GM12878 (cell line): ENCODE results near the gene TCF12. TPM values are rescaled to one million over a fixed set of nuclear protein-coding genes. Genes with fewer than 3 reads are reported as not detected.
A peak's percentile ranks its signal among the peaks of the same experiment; 100 is the strongest.

ENCODE experiments used
- EP300 ChIP-seq, 2 experiments: fragments of 150-350 bp in 1 of 2; IDR thresholded peaks; 2 replicates each; pipeline ENCODE4 v1.6.1; 2011 to 2012; ENCODE audit warnings: low read depth in 2 of 2, low read length in 2 of 2, borderline replicate concordance in 1 of 2, improper control_type of control experiment in 1 of 2, inconsistent platforms in 1 of 2; ENCODE audit not compliant: control insufficient read depth in 1 of 2
- LARP7 ChIP-seq: fragments of 450-650 bp; IDR thresholded peaks from 2 replicates; pipeline ENCODE4 v1.6.1; 2017; ENCODE audit warnings: mild to moderate bottlenecking
- MEF2A ChIP-seq: IDR thresholded peaks from 2 replicates; pipeline ENCODE4 v1.6.1; 2011; ENCODE audit warnings: low read depth, mild to moderate bottlenecking, low read length, moderate library complexity; ENCODE audit not compliant: insufficient read depth
- MTA2 ChIP-seq: fragments of 450-650 bp; IDR thresholded peaks from 2 replicates; pipeline ENCODE4 v1.6.1; 2016; ENCODE audit warnings: low read depth, mild to moderate bottlenecking, moderate library complexity
- NFYA ChIP-seq: IDR thresholded peaks from 2 replicates; pipeline ENCODE4 v1.6.1; 2011; ENCODE audit warnings: low read depth, mild to moderate bottlenecking, low read length, improper control_type of control experiment, borderline replicate concordance
- POLR2AphosphoS5 ChIP-seq: IDR thresholded peaks from 2 replicates; pipeline ENCODE4 v1.6.1; 2011; ENCODE audit warnings: mild to moderate bottlenecking, low read length, inconsistent platforms
- RUNX3 ChIP-seq: IDR thresholded peaks from 2 replicates; pipeline ENCODE4 v1.6.1; 2012; ENCODE audit warnings: low read length, inconsistent platforms
- SIN3A ChIP-seq: IDR thresholded peaks from 2 replicates; pipeline ENCODE4 v1.6.1; 2012; ENCODE audit warnings: low read depth, low read length, improper control_type of control experiment
- SPI1 ChIP-seq: IDR thresholded peaks from 2 replicates; pipeline ENCODE4 v1.6.1; 2011; ENCODE audit warnings: low read depth, mild to moderate bottlenecking, low read length, moderate library complexity, borderline replicate concordance; ENCODE audit not compliant: insufficient read depth
- YY1 ChIP-seq: IDR thresholded peaks from 2 replicates; pipeline ENCODE4 v1.6.1; 2011; ENCODE audit warnings: low read depth, mild to moderate bottlenecking, low read length
- polyA plus RNA-seq, 11 experiments: library from polyadenylated mRNA; depleted of rRNA in 4 of 11; unstranded in 6 of 11; stranded (reverse) in 5 of 11; fragments of >200 nt; fragmentation: Nextera tagmentation in 4 of 11; fragmentation: Illumina TruSeq in 1 of 11; extraction: Ambion mirVana in 4 of 11; extraction: Trizol in 1 of 11; gene quantifications; 1 replicate in 1 of 11; 2 replicates in 10 of 11; pipeline versions ENCODE4 v1.2.1 to v1.2.3, GENCODE V29; 2011 to 2016; ENCODE audit warnings: inconsistent platforms in 2 of 11, missing spikeins in 2 of 11, low read depth in 1 of 11
- total RNA-seq, 4 experiments: library from RNA; depleted of rRNA in 3 of 4; stranded (reverse); fragments of >200 nt in 3 of 4; fragmentation: Illumina TruSeq in 1 of 4; extraction: Trizol in 1 of 4; gene quantifications; 2 replicates each; pipeline versions ENCODE4 v1.2.1 to v1.2.3, GENCODE V29; 2013 to 2021
- TF ChIP-seq, protein P1 (sequence below), 3 experiments: IDR thresholded peaks in 2 of 3; conservative IDR thresholded peaks in 1 of 3; 2 replicates each; pipeline ENCODE4 v1.5.1; 2011; ENCODE audit warnings: low read depth in 3 of 3, low read length in 3 of 3, mild to moderate bottlenecking in 3 of 3, control low read depth in 2 of 3, moderate library complexity in 2 of 3, inconsistent platforms in 1 of 3, mixed read lengths in 1 of 3; ENCODE audit not compliant: control insufficient read depth in 2 of 3, insufficient read depth in 1 of 3; ENCODE audit errors: extremely low read depth in 1 of 3
- TF ChIP-seq, protein P2 (sequence below): IDR thresholded peaks from 2 replicates; pipeline ENCODE4 v1.6.1; 2012; ENCODE audit warnings: improper control_type of control experiment, low read depth, low read length; ENCODE audit not compliant: insufficient replicate concordance
- TF ChIP-seq, protein P3 (sequence below): IDR thresholded peaks from 2 replicates; pipeline ENCODE4 v1.6.1; 2012; ENCODE audit warnings: low read length, inconsistent platforms

TCF12 gene
- total and polyA plus RNA-seq, 10 of the 15 experiments (the other 5 are each of a cell fraction or from before 2014, with no cell fraction given) = 8.2 to 70.9 (median 49.5) TPM

DNA sequence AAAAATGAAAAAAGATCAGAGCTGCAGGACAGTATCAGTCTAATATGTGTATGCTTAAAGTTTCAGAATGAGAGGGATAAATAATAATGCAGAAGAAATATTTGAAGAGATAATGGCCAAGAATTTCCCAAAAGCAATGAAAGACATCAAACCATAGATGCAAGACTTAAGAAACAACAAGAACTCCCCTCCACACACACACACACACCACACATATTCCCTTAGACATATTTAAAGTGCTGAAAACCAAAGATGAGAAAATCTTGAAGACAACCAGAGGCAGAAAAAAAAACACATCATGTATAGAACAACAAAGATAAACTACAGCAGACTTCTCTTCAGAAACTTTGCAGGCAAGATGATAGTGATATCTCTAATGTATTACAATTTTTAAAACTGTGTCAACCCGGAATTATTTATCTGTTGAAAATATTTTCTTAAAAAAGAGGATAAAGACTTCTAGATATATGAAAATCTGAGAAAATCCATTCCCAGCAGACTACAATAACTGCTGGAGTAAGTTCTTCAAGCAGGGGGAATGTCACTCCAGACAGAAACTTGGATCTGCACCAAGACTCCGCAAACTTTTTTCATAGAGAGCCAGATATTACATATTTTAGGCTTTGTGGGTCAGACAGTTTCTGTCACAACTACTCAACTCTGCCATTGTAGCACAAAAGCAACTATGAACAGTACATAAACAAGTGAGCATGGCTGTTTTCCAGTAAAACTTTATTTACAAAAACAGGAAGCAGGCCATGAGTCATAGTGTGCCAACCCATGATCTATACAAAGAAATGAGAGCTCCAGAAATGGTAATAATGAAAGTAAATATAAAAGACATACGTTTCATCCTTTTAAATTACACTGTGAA is 234.5 kb downstream of the TCF12 start (continued):
- TF ChIP-seq SPI1 (peak; percentile 55; the same call in 1 of the 2 replicates), NFYA (no peak), EP300 (IDR thresholded peaks at IDR 0.05; ENCODE audit: borderline replicate concordance in 1 of 2, control insufficient read depth in 1 of 2, low read depth in 2 of 2, low read length in 2 of 2) (peak; percentile 49 to 73; a peak in 1 of 4 replicates), MEF2A (0 out of 2 replicates have a peak, but pooled peaks have one; percentile 29), MTA2 (peak; percentile 39; the same call in 1 of the 2 replicates), LARP7 (no peak), POLR2AphosphoS5 (no peak), SIN3A (no peak), RUNX3 (peak; percentile 35; the same call in 1 of the 2 replicates), YY1 (peak; percentile 31; the same call in 1 of the 2 replicates)
- TF ChIP-seq, protein P1, sequence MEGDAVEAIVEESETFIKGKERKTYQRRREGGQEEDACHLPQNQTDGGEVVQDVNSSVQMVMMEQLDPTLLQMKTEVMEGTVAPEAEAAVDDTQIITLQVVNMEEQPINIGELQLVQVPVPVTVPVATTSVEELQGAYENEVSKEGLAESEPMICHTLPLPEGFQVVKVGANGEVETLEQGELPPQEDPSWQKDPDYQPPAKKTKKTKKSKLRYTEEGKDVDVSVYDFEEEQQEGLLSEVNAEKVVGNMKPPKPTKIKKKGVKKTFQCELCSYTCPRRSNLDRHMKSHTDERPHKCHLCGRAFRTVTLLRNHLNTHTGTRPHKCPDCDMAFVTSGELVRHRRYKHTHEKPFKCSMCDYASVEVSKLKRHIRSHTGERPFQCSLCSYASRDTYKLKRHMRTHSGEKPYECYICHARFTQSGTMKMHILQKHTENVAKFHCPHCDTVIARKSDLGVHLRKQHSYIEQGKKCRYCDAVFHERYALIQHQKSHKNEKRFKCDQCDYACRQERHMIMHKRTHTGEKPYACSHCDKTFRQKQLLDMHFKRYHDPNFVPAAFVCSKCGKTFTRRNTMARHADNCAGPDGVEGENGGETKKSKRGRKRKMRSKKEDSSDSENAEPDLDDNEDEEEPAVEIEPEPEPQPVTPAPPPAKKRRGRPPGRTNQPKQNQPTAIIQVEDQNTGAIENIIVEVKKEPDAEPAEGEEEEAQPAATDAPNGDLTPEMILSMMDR (IDR thresholded peaks at IDR 0.05 in 2 of 3, conservative IDR thresholded peaks at IDR 0.05 in 1 of 3; ENCODE audit: control insufficient read depth in 2 of 3, extremely low read depth in 1 of 3, insufficient read depth in 1 of 3, low read depth in 3 of 3, low read length in 3 of 3) = no peak
- TF ChIP-seq, protein P2, sequence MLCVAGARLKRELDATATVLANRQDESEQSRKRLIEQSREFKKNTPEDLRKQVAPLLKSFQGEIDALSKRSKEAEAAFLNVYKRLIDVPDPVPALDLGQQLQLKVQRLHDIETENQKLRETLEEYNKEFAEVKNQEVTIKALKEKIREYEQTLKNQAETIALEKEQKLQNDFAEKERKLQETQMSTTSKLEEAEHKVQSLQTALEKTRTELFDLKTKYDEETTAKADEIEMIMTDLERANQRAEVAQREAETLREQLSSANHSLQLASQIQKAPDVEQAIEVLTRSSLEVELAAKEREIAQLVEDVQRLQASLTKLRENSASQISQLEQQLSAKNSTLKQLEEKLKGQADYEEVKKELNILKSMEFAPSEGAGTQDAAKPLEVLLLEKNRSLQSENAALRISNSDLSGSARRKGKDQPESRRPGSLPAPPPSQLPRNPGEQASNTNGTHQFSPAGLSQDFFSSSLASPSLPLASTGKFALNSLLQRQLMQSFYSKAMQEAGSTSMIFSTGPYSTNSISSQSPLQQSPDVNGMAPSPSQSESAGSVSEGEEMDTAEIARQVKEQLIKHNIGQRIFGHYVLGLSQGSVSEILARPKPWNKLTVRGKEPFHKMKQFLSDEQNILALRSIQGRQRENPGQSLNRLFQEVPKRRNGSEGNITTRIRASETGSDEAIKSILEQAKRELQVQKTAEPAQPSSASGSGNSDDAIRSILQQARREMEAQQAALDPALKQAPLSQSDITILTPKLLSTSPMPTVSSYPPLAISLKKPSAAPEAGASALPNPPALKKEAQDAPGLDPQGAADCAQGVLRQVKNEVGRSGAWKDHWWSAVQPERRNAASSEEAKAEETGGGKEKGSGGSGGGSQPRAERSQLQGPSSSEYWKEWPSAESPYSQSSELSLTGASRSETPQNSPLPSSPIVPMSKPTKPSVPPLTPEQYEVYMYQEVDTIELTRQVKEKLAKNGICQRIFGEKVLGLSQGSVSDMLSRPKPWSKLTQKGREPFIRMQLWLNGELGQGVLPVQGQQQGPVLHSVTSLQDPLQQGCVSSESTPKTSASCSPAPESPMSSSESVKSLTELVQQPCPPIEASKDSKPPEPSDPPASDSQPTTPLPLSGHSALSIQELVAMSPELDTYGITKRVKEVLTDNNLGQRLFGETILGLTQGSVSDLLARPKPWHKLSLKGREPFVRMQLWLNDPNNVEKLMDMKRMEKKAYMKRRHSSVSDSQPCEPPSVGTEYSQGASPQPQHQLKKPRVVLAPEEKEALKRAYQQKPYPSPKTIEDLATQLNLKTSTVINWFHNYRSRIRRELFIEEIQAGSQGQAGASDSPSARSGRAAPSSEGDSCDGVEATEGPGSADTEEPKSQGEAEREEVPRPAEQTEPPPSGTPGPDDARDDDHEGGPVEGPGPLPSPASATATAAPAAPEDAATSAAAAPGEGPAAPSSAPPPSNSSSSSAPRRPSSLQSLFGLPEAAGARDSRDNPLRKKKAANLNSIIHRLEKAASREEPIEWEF = no peak
- TF ChIP-seq, protein P3, sequence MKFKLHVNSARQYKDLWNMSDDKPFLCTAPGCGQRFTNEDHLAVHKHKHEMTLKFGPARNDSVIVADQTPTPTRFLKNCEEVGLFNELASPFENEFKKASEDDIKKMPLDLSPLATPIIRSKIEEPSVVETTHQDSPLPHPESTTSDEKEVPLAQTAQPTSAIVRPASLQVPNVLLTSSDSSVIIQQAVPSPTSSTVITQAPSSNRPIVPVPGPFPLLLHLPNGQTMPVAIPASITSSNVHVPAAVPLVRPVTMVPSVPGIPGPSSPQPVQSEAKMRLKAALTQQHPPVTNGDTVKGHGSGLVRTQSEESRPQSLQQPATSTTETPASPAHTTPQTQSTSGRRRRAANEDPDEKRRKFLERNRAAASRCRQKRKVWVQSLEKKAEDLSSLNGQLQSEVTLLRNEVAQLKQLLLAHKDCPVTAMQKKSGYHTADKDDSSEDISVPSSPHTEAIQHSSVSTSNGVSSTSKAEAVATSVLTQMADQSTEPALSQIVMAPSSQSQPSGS = peak; percentile 61
